DND-41 (cell line): ENCODE measurements around the gene PTPRD.

Source experiments
- EZH2 ChIP-seq: IDR thresholded peaks from 3 replicates; pipeline ENCODE4 v1.6.1; 2012; ENCODE audit warnings: borderline replicate concordance, low read depth, mild to moderate bottlenecking, moderate library complexity, low read length, inconsistent platforms; ENCODE audit not compliant: severe bottlenecking
- TF ChIP-seq, protein P1 (sequence below): IDR thresholded peaks from 2 replicates; pipeline ENCODE4 v1.5.1; 2012; ENCODE audit warnings: borderline replicate concordance, low read length, moderate library complexity, mild to moderate bottlenecking; ENCODE audit not compliant: poor library complexity, severe bottlenecking; ENCODE audit errors: extremely low read depth

- TF ChIP-seq, protein P1, sequence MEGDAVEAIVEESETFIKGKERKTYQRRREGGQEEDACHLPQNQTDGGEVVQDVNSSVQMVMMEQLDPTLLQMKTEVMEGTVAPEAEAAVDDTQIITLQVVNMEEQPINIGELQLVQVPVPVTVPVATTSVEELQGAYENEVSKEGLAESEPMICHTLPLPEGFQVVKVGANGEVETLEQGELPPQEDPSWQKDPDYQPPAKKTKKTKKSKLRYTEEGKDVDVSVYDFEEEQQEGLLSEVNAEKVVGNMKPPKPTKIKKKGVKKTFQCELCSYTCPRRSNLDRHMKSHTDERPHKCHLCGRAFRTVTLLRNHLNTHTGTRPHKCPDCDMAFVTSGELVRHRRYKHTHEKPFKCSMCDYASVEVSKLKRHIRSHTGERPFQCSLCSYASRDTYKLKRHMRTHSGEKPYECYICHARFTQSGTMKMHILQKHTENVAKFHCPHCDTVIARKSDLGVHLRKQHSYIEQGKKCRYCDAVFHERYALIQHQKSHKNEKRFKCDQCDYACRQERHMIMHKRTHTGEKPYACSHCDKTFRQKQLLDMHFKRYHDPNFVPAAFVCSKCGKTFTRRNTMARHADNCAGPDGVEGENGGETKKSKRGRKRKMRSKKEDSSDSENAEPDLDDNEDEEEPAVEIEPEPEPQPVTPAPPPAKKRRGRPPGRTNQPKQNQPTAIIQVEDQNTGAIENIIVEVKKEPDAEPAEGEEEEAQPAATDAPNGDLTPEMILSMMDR: no peak
- no peak for TF ChIP-seq EZH2
Measured at GRCh38 chr9:8815219-8815618, 1797.6 kb downstream of the PTPRD start.
